IMR-90 (cell line): ENCODE measurements around the gene ADAMTSL1. TPM values are rescaled to one million over a fixed set of nuclear protein-coding genes. Genes with fewer than 3 reads are reported as not detected.

Experiments used
- ATAC-seq: fragments of 200-7000 bp; cut with Tn5 transposase; 2 replicates; pipeline ENCODE4 v1.9.1; 2020; ENCODE audit warnings: low read depth, mild to moderate bottlenecking, moderate library complexity
- BruUV-seq: library from RNA; stranded (reverse); fragments of 400-500 nt; replicated peaks from 2 replicates; lab custom pipeline; 2021; lab: Mats Ljungman, UMichigan
- CTCF ChIA-PET: fragments of 300-600 bp; formaldehyde crosslinking; extraction: SDS; loops from one replicate; lab custom pipeline; 2021; ENCODE audit warnings: antibody characterized with exemption; lab: Yijun Ruan, JAX
- POLR2A ChIA-PET: fragments of 300-600 bp; sonication (Branson Sonifier 250); formaldehyde crosslinking; loops from one replicate; lab custom pipeline; 2022; ENCODE audit warnings: antibody characterized with exemption; ENCODE audit not compliant: unreplicated experiment; lab: Charles Lee
- DNase-seq: peaks from one replicate; pipeline ENCODE4 v3.0.0; 2013
- H2AFZ ChIP-seq: replicated peaks from 2 replicates; pipeline ENCODE3; 2013; ENCODE audit warnings: low read length, mild to moderate bottlenecking; ENCODE audit not compliant: poor library complexity
- H2AK5ac ChIP-seq: 2 replicates; pipeline ENCODE4 v1.6.1; 2013; ENCODE audit warnings: low read depth, low read length, inconsistent platforms
- H2AK9ac ChIP-seq: replicated peaks from 2 replicates; pipeline ENCODE3; 2013; ENCODE audit warnings: mild to moderate bottlenecking, low read depth, low read length, moderate library complexity; ENCODE audit not compliant: poor library complexity
- H2BK120ac ChIP-seq: 2 replicates; pipeline ENCODE4 v1.6.1; 2013; ENCODE audit warnings: low read depth, low read length, inconsistent platforms
- H2BK15ac ChIP-seq: 3 replicates; pipeline ENCODE4 v1.6.1; 2013; ENCODE audit warnings: low read depth, low read length, inconsistent platforms
- H2BK20ac ChIP-seq: 2 replicates; pipeline ENCODE4 v1.6.1; 2013; ENCODE audit warnings: low read depth, mild to moderate bottlenecking, inconsistent platforms, low read length, moderate library complexity
- H2BK5ac ChIP-seq: 2 replicates; pipeline ENCODE4 v1.6.1; 2013; ENCODE audit warnings: mild to moderate bottlenecking, low read depth, low read length, inconsistent platforms; ENCODE audit not compliant: poor library complexity, severe bottlenecking
- H3K14ac ChIP-seq: replicated peaks from 2 replicates; pipeline ENCODE4 v1.6.1; 2013; ENCODE audit warnings: low read depth, low read length, inconsistent platforms
- H3K18ac ChIP-seq: 2 replicates; pipeline ENCODE4 v1.6.1; 2013; ENCODE audit warnings: low read depth, low read length, control low read depth
- H3K23ac ChIP-seq: 2 replicates; pipeline ENCODE4 v1.6.1; 2013; ENCODE audit warnings: low read depth, low read length, inconsistent platforms
- H3K27ac ChIP-seq: 2 replicates; pipeline ENCODE4 v1.5.1; 2013; ENCODE audit warnings: mild to moderate bottlenecking, control low read depth, low read length; ENCODE audit not compliant: insufficient read depth
- H3K27me3 ChIP-seq: 2 replicates; pipeline ENCODE4 v1.6.1; 2013; ENCODE audit warnings: low read length; ENCODE audit not compliant: control insufficient read depth, insufficient read depth
- H3K36me3 ChIP-seq: 2 replicates; pipeline ENCODE4 v1.6.1; 2013; ENCODE audit warnings: low read length, mixed read lengths; ENCODE audit not compliant: control insufficient read depth, insufficient read depth
- H3K4ac ChIP-seq: 2 replicates; pipeline ENCODE4 v1.6.1; 2013; ENCODE audit warnings: low read depth, low read length, inconsistent platforms
- H3K4me1 ChIP-seq: 2 replicates; pipeline ENCODE4 v1.6.1; 2013; ENCODE audit warnings: low read length, mixed read lengths; ENCODE audit not compliant: control insufficient read depth, insufficient read depth
- H3K4me2 ChIP-seq: 2 replicates; pipeline ENCODE4 v1.6.1; 2013; ENCODE audit warnings: low read depth, mild to moderate bottlenecking, control low read depth, low read length, moderate library complexity
- H3K4me3 ChIP-seq: 2 replicates; pipeline ENCODE4 v1.5.1; 2013; ENCODE audit warnings: low read depth, mild to moderate bottlenecking, control low read depth, low read length, moderate library complexity; ENCODE audit not compliant: insufficient read depth
- H3K56ac ChIP-seq: 2 replicates; pipeline ENCODE4 v1.6.1; 2013; ENCODE audit warnings: low read length, inconsistent platforms; ENCODE audit not compliant: insufficient read depth; ENCODE audit errors: extremely low read depth
- H3K79me1 ChIP-seq, 2 experiments: 2 replicates each; pipeline ENCODE4 v1.6.1; 2013; ENCODE audit warnings: low read length in 2 of 2, inconsistent platforms in 1 of 2, low read depth in 1 of 2
- H3K9ac ChIP-seq: 2 replicates; pipeline ENCODE4 v1.6.1; 2013; ENCODE audit warnings: low read depth, low read length, control low read depth
- H3K9me1 ChIP-seq: 2 replicates; pipeline ENCODE4 v1.6.1; 2013; ENCODE audit warnings: low read length, inconsistent platforms; ENCODE audit not compliant: insufficient read depth
- H3K9me3 ChIP-seq: 2 replicates; pipeline ENCODE4 v1.6.1; 2013; ENCODE audit warnings: low read length; ENCODE audit not compliant: control insufficient read depth, insufficient read depth
- H4K20me1 ChIP-seq: 2 replicates; pipeline ENCODE4 v1.6.1; 2013; ENCODE audit warnings: low read length, inconsistent platforms; ENCODE audit not compliant: insufficient read depth
- H4K5ac ChIP-seq: 2 replicates; pipeline ENCODE4 v1.6.1; 2013; ENCODE audit warnings: mild to moderate bottlenecking, low read depth, low read length, control low read depth
- H4K8ac ChIP-seq, 2 experiments: 2 replicates each; pipeline ENCODE4 v1.6.1; 2013; ENCODE audit warnings: low read depth in 2 of 2, low read length in 2 of 2, control low read depth in 1 of 2, inconsistent platforms in 1 of 2
- H4K91ac ChIP-seq: 2 replicates; pipeline ENCODE4 v1.6.1; 2013; ENCODE audit warnings: low read depth, low read length, inconsistent platforms; ENCODE audit not compliant: insufficient read depth
- BHLHE40 ChIP-seq: fragments of 150-350 bp; IDR thresholded peaks from 2 replicates; pipeline ENCODE4 v1.6.1; 2016; ENCODE audit warnings: mild to moderate bottlenecking, low read depth, low read length
- CEBPB ChIP-seq: IDR thresholded peaks from 2 replicates; pipeline ENCODE4 v1.6.1; 2012; ENCODE audit warnings: low read depth, low read length, improper control_type of control experiment
- CHD1 ChIP-seq: IDR thresholded peaks from 2 replicates; pipeline ENCODE4 v1.6.1; 2012; ENCODE audit warnings: low read depth, low read length, improper control_type of control experiment
- CTCF ChIP-seq: conservative IDR thresholded peaks from 2 replicates; pipeline ENCODE4 v1.5.1; 2012; ENCODE audit warnings: mild to moderate bottlenecking, low read depth, low read length, improper control_type of control experiment
- ELK1 ChIP-seq: fragments of 150-350 bp; IDR thresholded peaks from 2 replicates; pipeline ENCODE4 v1.6.1; 2016; ENCODE audit warnings: low read depth, mild to moderate bottlenecking, low read length, moderate library complexity, borderline replicate concordance
- FOS ChIP-seq: fragments of 150-350 bp; IDR thresholded peaks from 2 replicates; pipeline ENCODE4 v1.6.1; 2016; ENCODE audit warnings: low read depth, low read length
- MAFK ChIP-seq: IDR thresholded peaks from 2 replicates; pipeline ENCODE4 v1.6.1; 2012; ENCODE audit warnings: low read depth, low read length, improper control_type of control experiment
- MAZ ChIP-seq: IDR thresholded peaks from 2 replicates; pipeline ENCODE4 v1.6.1; 2012; ENCODE audit warnings: low read depth, mild to moderate bottlenecking, low read length, improper control_type of control experiment, moderate library complexity, borderline replicate concordance
- MXI1 ChIP-seq: IDR thresholded peaks from 2 replicates; pipeline ENCODE4 v1.6.1; 2012; ENCODE audit warnings: low read depth, mild to moderate bottlenecking, low read length, moderate library complexity, borderline replicate concordance
- NFE2L2 ChIP-seq: fragments of 150-350 bp; IDR thresholded peaks from 2 replicates; pipeline ENCODE4 v1.6.1; 2016; ENCODE audit warnings: low read depth, mild to moderate bottlenecking, low read length
- POLR2A ChIP-seq: IDR thresholded peaks from 2 replicates; pipeline ENCODE4 v1.6.1; 2012; ENCODE audit warnings: mild to moderate bottlenecking, low read depth, low read length
- RAD21 ChIP-seq: IDR thresholded peaks from 2 replicates; pipeline ENCODE4 v1.6.1; 2012; ENCODE audit warnings: low read length, improper control_type of control experiment
- RCOR1 ChIP-seq: IDR thresholded peaks from 2 replicates; pipeline ENCODE4 v1.6.1; 2012; ENCODE audit warnings: mild to moderate bottlenecking, low read length, improper control_type of control experiment; ENCODE audit not compliant: insufficient replicate concordance
- RFX5 ChIP-seq: IDR thresholded peaks from 2 replicates; pipeline ENCODE4 v1.8.0; 2012; ENCODE audit warnings: low read depth, mild to moderate bottlenecking, low read length, moderate library complexity
- SMC3 ChIP-seq: fragments of 150-350 bp; IDR thresholded peaks from 2 replicates; pipeline ENCODE4 v1.6.1; 2016; ENCODE audit warnings: low read depth, mild to moderate bottlenecking, antibody characterized with exemption, low read length, moderate library complexity
- USF2 ChIP-seq: fragments of 150-350 bp; IDR thresholded peaks from 2 replicates; pipeline ENCODE4 v1.6.1; 2017; ENCODE audit warnings: mild to moderate bottlenecking, antibody characterized with exemption, low read length, low read depth
- WGBS, 2 experiments: methylation state at CpG; one replicate each; pipeline versions ENCODE4 v1.1.5 to v1.1.7; 2013; ENCODE audit warnings: missing lambda C conversion rate in 2 of 2; ENCODE audit not compliant: insufficient read length in 1 of 2; ENCODE audit errors: extremely low coverage in 2 of 2; 5-methylcytosine and 5-hydroxymethylcytosine counted together
- dilution Hi-C: fragments of 300-500 bp; cut with HindIII; formaldehyde crosslinking; loops from one replicate; pipeline ENCODE4 v1.14.3; 2018; ENCODE audit warnings: low sequenced_read_pairs; ENCODE audit not compliant: unreplicated experiment
- in situ Hi-C: fragments of 300-500 bp; cut with MboI; formaldehyde crosslinking; loops from 3 replicates; pipeline ENCODE4 v1.14.3; 2019; ENCODE audit warnings: low sequenced_read_pairs, inconsistent platforms, mixed read lengths
- intact Hi-C: fragments of 100-400 bp; cut with micrococcal nuclease; formaldehyde crosslinking; loops from 2 replicates; pipeline ENCODE4 v1.10.0; 2022
- polyA plus RNA-seq, 3 experiments: library from polyadenylated mRNA; depleted of rRNA; stranded (reverse); fragments of >200 nt; gene quantifications; 2 replicates each; pipeline ENCODE4 v1.2.3, GENCODE V29; 2012; ENCODE audit warnings: low replicate concordance in 1 of 3
- total RNA-seq: library from RNA; depleted of rRNA; stranded (reverse); fragments of >200 nt; gene quantifications from 2 replicates; pipeline ENCODE4 v1.2.3, GENCODE V29; 2012

Gene ADAMTSL1
- total and polyA plus RNA-seq, 2 of the 4 experiments (the other 2 are of a cell fraction) = 38.2 to 62.2 TPM

GRCh38 chr9:18855656-18856055, 381.7 kb downstream of the ADAMTSL1 start:
- no peak overlapping the region for H3K14ac ChIP-seq
- H3K4me2 ChIP-seq = no peak overlapping the region
- no peak overlapping the region for H4K8ac ChIP-seq
- BruUV-seq = no TSS peak
- no peak overlapping the region for H4K5ac ChIP-seq
- DNase-seq (no peak), ATAC-seq (no peak)
- TF ChIP-seq RAD21 = no peak
- no peak for TF ChIP-seq BHLHE40
- TF ChIP-seq NFE2L2 = no peak
- TF ChIP-seq CHD1 = no peak
- TF ChIP-seq SMC3 = no peak
- TF ChIP-seq MXI1 = no peak
- no peak for TF ChIP-seq MAZ
- TF ChIP-seq MAFK = no peak
- no peak for TF ChIP-seq RFX5
- no peak for TF ChIP-seq CTCF
- no peak for TF ChIP-seq RCOR1
- TF ChIP-seq FOS = no peak
- no peak for TF ChIP-seq POLR2A
- TF ChIP-seq USF2 = no peak
- no peak for TF ChIP-seq CEBPB
- TF ChIP-seq ELK1 = no peak
- no peak overlapping the region for H2AK9ac ChIP-seq
- no peak overlapping the region for H2BK120ac ChIP-seq
- intact Hi-C loops (no loop called here), dilution Hi-C loops (no loop called here), in situ Hi-C loops (no loop called here)
- no peak overlapping the region for H3K4me3 ChIP-seq
- H4K20me1 ChIP-seq = no peaks in the 10 kb centered on the region
- no peak overlapping the region for H2AFZ ChIP-seq
- no peak overlapping the region for H2BK20ac ChIP-seq
- H2BK15ac ChIP-seq = no peak overlapping the region
- H3K9ac ChIP-seq = no peak overlapping the region
- no peak overlapping the region for H4K91ac ChIP-seq
- ChIA-PET POLR2A (no interaction called here), CTCF (no interaction called here)
- no peaks in the 10 kb centered on the region for H3K9me3 ChIP-seq
- H3K18ac ChIP-seq = no peak overlapping the region
- H3K9me1 ChIP-seq = no peaks in the 10 kb centered on the region
- no peaks in the 10 kb centered on the region for H3K36me3 ChIP-seq
- WGBS, 2 experiments = no CpG with 5 or more reads among the region's 2 CpGs
- no peak overlapping the region for H2AK5ac ChIP-seq
- no peak overlapping the region for H2BK5ac ChIP-seq
- H3K4me1 ChIP-seq = 0 out of 2 replicates have a peak, but pooled peaks cover 2% of the 10 kb centered on the region
- no peaks in the 10 kb centered on the region for H3K27me3 ChIP-seq
- no peaks in the 10 kb centered on the region for H3K79me1 ChIP-seq
- no peak overlapping the region for H3K23ac ChIP-seq
- no peak overlapping the region for H3K4ac ChIP-seq
- H3K56ac ChIP-seq = no peak overlapping the region
- H3K27ac ChIP-seq = no peak overlapping the region
